Activated naive CD4-positive, alpha-beta T cell treated with anti-CD3 and anti-CD28 coated beads, Interleukin-2, amount 50 U/mL, for 24 hours (primary cell): ENCODE results near the gene GEMIN5.

Source experiments
- H3K27ac Mint-ChIP-seq: one replicate; pipeline ENCODE4 v1.8.0; 2021; ENCODE audit warnings: mild to moderate bottlenecking, mixed read lengths
- H3K27me3 Mint-ChIP-seq: one replicate; pipeline ENCODE4 v1.8.0; 2021; ENCODE audit warnings: mixed read lengths
- H3K36me3 Mint-ChIP-seq: one replicate; pipeline ENCODE4 v1.8.0; 2021; ENCODE audit warnings: mixed read lengths
- H3K4me1 Mint-ChIP-seq: one replicate; pipeline ENCODE4 v1.8.0; 2021; ENCODE audit warnings: mixed read lengths
- H3K4me3 Mint-ChIP-seq: one replicate; pipeline ENCODE4 v1.8.0; 2021; ENCODE audit warnings: mild to moderate bottlenecking, mixed read lengths
- H3K9me3 Mint-ChIP-seq: one replicate; pipeline ENCODE4 v1.8.0; 2021; ENCODE audit warnings: mixed read lengths

Gene GEMIN5

DNA sequence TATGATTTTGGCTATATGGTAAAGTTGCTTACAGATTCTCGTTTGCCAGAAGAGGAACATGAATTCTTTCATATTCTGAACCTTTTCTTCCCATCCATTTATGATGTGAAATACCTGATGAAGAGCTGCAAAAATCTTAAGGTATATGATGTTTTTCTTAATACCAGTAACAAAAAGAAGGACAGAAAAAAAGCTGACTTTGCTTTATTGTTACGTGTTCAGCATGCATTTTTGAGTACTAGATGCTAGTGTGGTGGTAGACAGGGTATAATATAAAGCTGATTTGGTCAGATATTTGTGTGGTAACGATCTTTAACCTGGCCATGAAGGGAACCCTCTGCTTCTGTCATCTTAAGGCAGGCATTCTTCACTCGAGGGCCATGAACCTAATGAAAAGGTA lies 66.3 kb downstream of the GEMIN5 start:
- H3K27ac Mint-ChIP-seq: no peak overlapping the region
- H3K4me1 Mint-ChIP-seq: peaks cover 10% of the 10 kb centered on the region
- H3K36me3 Mint-ChIP-seq: peaks cover 39% of the 10 kb centered on the region
- H3K4me3 Mint-ChIP-seq: no peak overlapping the region
- no peaks in the 10 kb centered on the region for H3K9me3 Mint-ChIP-seq
- H3K27me3 Mint-ChIP-seq: no peaks in the 10 kb centered on the region

DNA sequence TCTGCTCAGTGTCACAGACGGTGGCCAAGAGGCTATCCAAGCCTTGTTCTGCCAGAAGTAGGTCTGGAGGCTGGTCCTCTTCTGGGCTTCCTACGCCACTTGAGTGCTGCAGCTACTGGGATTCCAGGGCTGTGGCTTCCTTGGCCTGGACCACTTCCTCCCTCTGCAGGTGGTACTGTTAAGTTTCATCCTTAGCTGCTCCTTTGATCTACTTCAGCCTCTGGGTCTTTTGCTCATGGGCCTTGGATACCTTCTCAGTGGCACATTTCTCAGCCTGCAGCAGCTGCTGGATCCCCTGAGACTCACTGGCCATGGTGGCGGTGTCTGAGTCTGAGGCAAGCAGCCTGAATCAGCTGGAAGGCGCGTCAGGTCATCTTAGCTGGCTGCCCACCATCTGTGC lies 69.3 kb downstream of the GEMIN5 start:
- Mint-ChIP-seq H3K9me3 (no peaks in the 10 kb centered on the region), H3K27ac (peak overlapping the region; percentile 65), H3K4me1 (peaks cover 29% of the 10 kb centered on the region), H3K36me3 (peaks cover 27% of the 10 kb centered on the region), H3K4me3 (no peak overlapping the region), H3K27me3 (no peaks in the 10 kb centered on the region)

DNA sequence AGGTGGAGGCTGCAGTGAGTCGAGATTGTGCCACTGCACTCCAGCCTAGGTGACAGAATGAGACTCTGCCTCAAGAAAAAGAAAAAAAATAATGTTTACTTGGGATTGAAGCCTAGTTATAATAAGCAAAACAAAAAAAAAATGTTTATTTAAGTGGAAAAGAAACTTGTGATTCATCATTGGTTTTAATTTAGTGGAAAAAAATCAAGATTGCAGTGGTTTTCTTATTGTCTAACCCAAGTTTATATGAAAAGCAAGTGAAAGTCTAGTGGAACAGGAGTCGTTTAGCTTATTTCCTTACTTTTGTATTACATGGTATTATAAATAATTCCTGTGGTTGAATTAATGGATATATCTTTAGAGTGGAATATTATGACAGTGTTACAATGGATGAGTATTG lies 71.2 kb downstream of the GEMIN5 start:
- Mint-ChIP-seq H3K36me3 (peaks cover 19% of the 10 kb centered on the region), H3K9me3 (no peaks in the 10 kb centered on the region), H3K27ac (peak overlapping the region; percentile 56), H3K27me3 (no peaks in the 10 kb centered on the region), H3K4me3 (no peak overlapping the region), H3K4me1 (peaks cover 47% of the 10 kb centered on the region)

DNA sequence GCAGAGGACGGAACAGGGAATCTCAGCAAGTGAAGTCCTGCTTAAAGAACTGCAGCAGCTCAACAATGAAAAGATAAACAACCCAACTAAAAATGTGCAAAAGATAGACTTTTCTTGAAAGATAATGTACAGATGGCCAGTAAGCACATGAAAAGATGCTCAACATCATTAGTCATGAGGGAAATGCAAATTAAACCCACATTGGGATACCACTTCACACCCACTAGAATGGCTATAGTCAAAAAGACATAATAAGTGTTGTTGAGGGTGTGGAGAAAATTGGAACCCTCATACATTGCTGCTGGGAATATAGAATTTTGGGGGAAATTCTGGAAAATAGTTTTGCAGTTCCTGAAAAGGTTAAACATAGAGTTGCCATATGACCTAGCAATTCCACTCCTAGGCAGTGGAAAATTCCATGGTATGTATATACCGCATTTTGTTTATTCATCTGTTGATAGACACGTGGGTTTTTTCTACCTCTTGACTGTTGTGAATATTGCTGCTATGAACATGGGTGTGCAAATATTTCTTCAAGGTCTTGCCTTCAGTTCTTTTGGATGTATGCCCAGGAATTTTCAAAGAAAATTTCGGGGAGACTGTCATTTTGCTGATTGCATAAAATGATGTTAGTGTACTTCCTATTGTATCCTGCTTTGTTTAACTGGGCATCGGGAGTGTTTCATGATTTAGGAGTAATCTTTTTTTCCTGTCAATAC lies 72.4 kb downstream of the GEMIN5 start:
- peaks cover 58% of the 10 kb centered on the region for H3K4me1 Mint-ChIP-seq
- H3K4me3 Mint-ChIP-seq: peak overlapping the region; percentile 11
- H3K36me3 Mint-ChIP-seq: peaks cover 12% of the 10 kb centered on the region
- no peaks in the 10 kb centered on the region for H3K27me3 Mint-ChIP-seq
- peak overlapping the region; percentile 55 for H3K27ac Mint-ChIP-seq
- H3K9me3 Mint-ChIP-seq: no peaks in the 10 kb centered on the region

DNA sequence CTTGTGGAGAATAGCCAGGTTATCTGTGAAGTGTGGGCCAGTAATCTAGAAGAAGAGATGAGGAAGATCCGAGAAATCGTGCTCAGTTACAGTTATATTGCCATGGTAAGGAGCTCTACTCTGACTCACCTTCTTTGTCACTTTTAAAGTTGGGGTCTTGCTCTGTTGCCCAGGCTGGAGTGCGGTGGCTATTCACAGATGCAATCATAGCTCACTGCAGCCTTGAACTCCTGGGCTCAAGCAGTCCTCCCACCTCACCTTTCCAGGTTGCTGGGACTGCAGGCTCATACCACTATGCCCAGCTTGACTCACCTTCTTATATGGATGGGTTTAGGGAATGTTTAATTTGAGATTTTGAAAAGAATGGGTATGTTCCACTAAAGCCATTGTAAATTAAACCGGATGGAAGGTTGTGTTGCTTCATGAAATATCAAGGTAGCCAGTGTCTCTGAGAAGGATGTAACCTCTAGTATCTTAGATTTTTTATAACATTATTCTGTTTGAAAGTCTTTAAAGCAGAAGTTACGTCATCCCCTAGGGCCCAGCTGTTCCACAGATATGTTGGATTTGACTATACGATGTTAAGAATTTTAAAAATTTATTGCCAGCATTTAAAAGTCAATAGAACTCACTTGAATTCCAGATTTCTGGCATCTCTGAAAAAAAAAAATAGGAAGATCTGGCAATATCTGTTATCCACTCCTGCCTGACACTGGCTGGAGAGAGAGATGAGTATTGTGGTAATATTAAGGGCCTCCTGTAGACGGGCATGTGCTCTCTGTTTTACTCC lies 74.5 kb downstream of the GEMIN5 start:
- Mint-ChIP-seq H3K4me1 (peaks cover 68% of the 10 kb centered on the region), H3K27me3 (no peaks in the 10 kb centered on the region), H3K36me3 (peaks cover 9% of the 10 kb centered on the region), H3K27ac (peak overlapping the region; percentile 32), H3K9me3 (no peaks in the 10 kb centered on the region), H3K4me3 (no peak overlapping the region)

DNA sequence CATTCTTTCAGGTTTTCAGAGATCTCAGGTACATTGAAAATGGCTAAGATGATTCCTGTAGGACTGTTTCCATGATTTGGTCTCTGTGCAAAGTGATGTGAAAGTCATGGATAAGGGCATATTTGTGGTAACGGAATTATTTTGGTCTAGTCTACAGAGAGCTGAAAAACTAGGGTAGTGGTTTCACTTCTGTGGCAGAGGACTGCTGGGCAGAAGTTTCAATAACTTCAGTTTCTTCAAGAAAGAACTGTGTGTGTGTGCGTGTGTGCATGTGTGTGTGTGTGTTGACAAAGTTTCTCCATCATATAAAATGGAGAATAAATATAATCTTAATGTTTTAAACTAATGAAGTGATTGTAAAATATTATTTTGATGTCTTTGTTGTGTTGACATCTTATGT lies 75.2 kb downstream of the GEMIN5 start:
- peak overlapping the region; percentile 90 for H3K27ac Mint-ChIP-seq
- no peaks in the 10 kb centered on the region for H3K9me3 Mint-ChIP-seq
- H3K27me3 Mint-ChIP-seq: no peaks in the 10 kb centered on the region
- H3K4me3 Mint-ChIP-seq: peak overlapping the region; percentile 20
- H3K4me1 Mint-ChIP-seq: peaks cover 66% of the 10 kb centered on the region
- H3K36me3 Mint-ChIP-seq: peaks cover 9% of the 10 kb centered on the region

DNA sequence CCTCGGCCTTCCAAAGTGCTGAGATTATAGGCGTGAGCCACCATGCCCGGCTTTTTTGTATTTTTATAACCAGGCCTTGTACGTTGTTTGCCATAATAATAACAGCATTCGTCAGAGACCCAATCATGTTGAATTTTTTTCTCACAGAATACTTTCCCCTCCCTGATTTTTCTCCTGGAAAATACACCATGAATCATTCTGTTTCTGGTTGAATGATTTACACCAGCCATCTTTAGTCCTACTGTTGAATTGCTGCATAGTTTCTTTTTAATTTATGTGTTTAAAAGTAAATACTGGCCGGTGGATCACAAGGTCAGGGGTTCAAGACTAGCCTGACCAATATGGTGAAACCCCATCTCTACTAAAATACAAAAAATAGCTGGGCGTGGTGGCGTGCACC lies 76.1 kb downstream of the GEMIN5 start:
- no peaks in the 10 kb centered on the region for H3K9me3 Mint-ChIP-seq
- H3K27me3 Mint-ChIP-seq: no peaks in the 10 kb centered on the region
- H3K27ac Mint-ChIP-seq: peak overlapping the region; percentile 10
- H3K4me1 Mint-ChIP-seq: peaks cover 64% of the 10 kb centered on the region
- H3K36me3 Mint-ChIP-seq: peaks cover 9% of the 10 kb centered on the region
- peak overlapping the region; percentile 20 for H3K4me3 Mint-ChIP-seq

DNA sequence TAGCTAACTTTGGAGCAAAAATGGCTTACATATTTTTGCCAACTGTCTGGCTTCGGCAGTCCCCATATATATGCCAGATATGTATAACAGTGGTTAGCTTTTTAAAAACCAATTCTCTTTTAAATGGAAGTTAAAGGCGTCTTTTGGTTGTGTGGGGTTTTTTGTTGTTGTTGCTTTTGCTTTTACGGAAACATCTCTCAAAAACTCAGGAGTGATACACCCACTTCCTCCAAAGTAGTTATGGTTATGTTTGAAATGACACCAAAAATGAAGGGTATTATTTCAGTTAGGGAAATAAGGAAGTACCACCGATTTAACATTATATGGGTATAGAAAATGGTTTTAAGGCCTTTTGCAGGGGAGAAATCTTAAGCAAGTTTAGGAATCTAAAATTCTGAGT lies 77.2 kb downstream of the GEMIN5 start:
- H3K36me3 Mint-ChIP-seq: peaks cover 9% of the 10 kb centered on the region
- H3K27ac Mint-ChIP-seq: peak overlapping the region; percentile 66
- H3K9me3 Mint-ChIP-seq: no peaks in the 10 kb centered on the region
- peaks cover 61% of the 10 kb centered on the region for H3K4me1 Mint-ChIP-seq
- no peaks in the 10 kb centered on the region for H3K27me3 Mint-ChIP-seq
- peak overlapping the region; percentile 93 for H3K4me3 Mint-ChIP-seq

DNA sequence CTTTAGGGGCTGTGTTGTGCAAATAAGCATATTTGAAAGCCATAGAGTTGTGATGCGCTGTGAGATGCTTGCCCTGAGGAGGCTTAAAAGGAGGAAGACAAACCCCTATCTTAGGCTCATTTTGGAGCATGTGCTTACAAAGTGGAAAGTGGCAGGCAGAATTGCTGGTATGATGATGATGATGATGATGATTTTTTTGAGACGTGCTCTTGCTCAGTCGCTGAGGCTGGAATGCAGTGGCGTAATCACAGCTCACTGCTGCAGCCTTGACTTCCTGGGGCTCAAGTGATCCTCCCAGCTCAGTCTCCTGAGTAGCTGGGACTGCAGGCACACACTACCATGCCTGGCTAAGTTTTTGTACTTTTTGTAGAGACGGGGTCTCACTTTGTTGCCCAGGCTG lies 77.9 kb downstream of the GEMIN5 start:
- Mint-ChIP-seq H3K27me3 (no peaks in the 10 kb centered on the region), H3K9me3 (no peaks in the 10 kb centered on the region), H3K4me3 (peak overlapping the region; percentile 93), H3K4me1 (peaks cover 54% of the 10 kb centered on the region), H3K27ac (peak overlapping the region; percentile 98), H3K36me3 (peaks cover 4% of the 10 kb centered on the region)

DNA sequence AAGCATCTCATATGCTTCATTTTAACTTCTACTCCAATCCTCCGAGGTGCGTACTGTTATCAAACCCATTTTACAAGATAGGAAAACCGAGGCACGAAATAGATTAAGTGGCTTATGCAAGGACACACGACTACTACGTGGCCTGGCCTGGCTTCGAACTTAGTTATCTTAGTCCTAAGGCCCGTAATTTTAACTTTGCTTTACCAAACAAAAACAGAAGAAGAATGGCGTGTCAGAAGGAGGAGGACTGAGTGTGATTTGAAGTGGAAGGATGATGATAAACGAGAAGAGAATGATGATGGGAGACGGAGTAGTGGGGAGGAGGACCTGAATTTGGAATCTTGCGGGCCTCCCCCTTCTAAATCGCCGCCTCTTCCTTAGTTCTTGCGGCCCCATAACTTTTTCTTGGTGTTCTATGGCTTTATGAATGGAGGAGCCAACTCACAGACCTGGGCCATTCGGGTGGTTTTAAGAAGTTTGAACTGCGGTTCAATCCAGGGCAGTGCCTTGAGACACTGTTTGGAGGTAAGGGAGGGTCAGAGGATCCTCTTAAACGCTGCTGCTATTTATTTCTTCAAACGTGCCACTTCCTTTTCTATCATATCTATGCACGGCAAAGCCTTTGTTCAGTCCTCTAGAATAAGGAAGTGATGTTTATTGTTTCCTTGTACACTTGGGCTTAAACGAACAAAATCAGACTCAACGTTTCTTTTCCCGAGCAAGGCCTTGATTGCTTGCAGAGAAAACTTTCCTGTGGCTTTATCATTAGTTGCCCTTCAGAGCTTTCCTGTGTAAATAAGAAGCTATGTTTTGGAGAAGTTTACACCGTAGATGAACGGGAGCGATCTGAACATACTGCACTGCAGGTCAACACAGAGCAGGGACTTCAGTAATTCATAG lies 78.8 kb downstream of the GEMIN5 start:
- peaks cover 49% of the 10 kb centered on the region for H3K4me1 Mint-ChIP-seq
- H3K27me3 Mint-ChIP-seq: no peaks in the 10 kb centered on the region
- no peaks in the 10 kb centered on the region for H3K9me3 Mint-ChIP-seq
- peak overlapping the region; percentile 93 for H3K4me3 Mint-ChIP-seq
- peak overlapping the region; percentile 98 for H3K27ac Mint-ChIP-seq
- no peaks in the 10 kb centered on the region for H3K36me3 Mint-ChIP-seq

DNA sequence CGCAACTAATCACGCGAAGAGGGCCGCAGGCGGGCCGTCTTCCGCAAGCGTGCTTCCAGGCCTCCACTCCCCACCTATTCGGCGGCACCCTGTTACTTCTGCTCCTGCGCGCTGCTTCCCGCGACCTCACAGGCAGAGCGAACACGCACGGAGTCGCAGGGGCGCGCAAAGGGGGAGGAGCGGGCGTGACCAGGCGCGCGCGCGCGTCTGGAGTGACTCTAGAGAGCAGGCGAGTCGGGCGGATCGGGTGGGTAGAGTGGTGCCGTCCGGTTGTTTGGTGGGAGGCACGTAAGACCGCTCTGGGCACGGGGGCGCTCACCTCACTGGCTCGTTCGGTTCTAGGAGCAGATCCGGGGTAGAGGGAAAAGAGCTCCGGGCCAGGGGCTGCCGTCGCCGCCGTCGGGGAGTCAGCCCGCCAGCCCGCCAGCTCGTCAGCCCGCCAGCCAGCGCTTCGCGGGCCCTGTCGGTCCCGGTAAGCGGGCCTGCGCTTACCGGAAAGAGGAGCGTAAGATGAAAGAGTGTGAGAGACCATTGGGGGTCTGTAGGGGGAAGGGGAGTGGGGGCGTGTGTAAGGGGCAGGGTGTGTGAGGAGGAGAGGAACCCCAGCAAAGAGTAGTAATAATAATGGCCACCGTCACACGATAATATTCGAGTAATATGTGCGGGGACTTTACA lies 79.6 kb downstream of the GEMIN5 start, which contains the start of gene CNOT8:
TSS of gene CNOT8 (plus strand) at position 331 of the 675 bp plus-strand sequence. CDS start 4,652 bp downstream, outside the sequence.
- peaks cover 3% of the 10 kb centered on the region for H3K36me3 Mint-ChIP-seq
- H3K4me3 Mint-ChIP-seq: peak within 1 kb of the TSS; percentile 93
- peaks cover 44% of the 10 kb centered on the region for H3K4me1 Mint-ChIP-seq
- H3K9me3 Mint-ChIP-seq: no peaks in the 10 kb centered on the region
- peak within 1 kb of the TSS; percentile 98 for H3K27ac Mint-ChIP-seq
- H3K27me3 Mint-ChIP-seq: no peaks in the 10 kb centered on the region

DNA sequence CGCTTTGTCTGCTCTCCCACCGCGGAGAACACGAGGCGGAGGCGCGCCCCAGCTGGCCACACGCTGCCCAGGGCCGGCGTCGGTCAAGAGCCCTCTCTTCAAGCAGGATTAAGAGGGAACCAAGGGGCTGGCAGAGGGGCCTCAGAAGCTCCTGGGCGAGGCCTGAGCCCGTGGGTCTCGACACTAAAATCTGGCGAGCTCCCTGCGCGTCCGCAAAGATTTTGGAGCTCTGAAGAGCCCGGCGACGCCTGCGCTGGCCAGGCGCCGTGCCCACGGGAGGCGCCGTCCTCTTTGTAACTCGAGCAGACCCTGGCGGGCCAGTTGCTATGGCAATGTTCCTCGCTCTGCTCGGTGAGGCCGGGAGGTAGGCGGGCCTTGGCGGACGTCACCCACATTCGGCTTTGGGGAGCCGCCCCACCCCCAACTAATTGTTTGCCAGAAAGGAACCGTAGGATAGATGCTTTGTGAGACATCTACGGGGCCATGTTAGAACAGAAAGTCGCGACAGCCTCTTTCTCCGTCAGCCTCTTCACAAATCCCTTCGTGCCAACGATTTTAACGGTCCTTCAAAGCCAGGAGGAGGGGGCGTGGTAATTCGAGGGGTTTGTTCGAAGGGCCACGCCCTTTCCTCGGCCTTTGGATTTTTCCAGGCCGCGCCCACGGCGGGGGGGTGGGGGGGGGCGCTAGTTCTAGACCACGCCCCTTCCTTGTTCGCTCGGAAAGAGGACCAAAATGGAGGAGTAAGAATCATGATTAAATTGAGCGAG lies 80.3 kb downstream of the GEMIN5 start:
- H3K9me3 Mint-ChIP-seq: no peaks in the 10 kb centered on the region
- peaks cover 3% of the 10 kb centered on the region for H3K36me3 Mint-ChIP-seq
- H3K4me3 Mint-ChIP-seq: peak overlapping the region; percentile 93
- H3K4me1 Mint-ChIP-seq: peaks cover 37% of the 10 kb centered on the region
- peak overlapping the region; percentile 98 for H3K27ac Mint-ChIP-seq
- no peaks in the 10 kb centered on the region for H3K27me3 Mint-ChIP-seq

DNA sequence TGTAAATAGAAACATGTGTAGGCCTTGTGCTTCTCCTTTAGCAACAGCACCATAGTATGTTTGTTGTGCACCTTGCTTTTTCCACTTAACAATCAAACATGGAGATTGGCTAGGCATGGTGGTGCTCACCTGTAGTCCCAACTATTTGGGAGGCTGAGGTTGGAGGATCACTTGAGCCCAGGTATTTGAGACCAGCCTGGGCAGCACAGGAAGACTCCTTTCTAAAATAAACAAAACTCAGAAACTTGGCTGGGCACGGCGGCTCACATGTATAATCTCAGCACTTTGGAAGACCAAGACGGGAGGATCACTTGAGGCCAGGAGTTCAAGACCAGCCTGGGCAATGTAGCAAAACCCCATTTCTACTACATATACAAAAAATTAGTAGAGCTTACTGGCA lies 86.7 kb downstream of the GEMIN5 start:
- H3K4me1 Mint-ChIP-seq: peaks cover 7% of the 10 kb centered on the region
- no peaks in the 10 kb centered on the region for H3K27me3 Mint-ChIP-seq
- no peak overlapping the region for H3K4me3 Mint-ChIP-seq
- peaks cover 3% of the 10 kb centered on the region for H3K36me3 Mint-ChIP-seq
- H3K27ac Mint-ChIP-seq: no peak overlapping the region
- H3K9me3 Mint-ChIP-seq: no peaks in the 10 kb centered on the region

DNA sequence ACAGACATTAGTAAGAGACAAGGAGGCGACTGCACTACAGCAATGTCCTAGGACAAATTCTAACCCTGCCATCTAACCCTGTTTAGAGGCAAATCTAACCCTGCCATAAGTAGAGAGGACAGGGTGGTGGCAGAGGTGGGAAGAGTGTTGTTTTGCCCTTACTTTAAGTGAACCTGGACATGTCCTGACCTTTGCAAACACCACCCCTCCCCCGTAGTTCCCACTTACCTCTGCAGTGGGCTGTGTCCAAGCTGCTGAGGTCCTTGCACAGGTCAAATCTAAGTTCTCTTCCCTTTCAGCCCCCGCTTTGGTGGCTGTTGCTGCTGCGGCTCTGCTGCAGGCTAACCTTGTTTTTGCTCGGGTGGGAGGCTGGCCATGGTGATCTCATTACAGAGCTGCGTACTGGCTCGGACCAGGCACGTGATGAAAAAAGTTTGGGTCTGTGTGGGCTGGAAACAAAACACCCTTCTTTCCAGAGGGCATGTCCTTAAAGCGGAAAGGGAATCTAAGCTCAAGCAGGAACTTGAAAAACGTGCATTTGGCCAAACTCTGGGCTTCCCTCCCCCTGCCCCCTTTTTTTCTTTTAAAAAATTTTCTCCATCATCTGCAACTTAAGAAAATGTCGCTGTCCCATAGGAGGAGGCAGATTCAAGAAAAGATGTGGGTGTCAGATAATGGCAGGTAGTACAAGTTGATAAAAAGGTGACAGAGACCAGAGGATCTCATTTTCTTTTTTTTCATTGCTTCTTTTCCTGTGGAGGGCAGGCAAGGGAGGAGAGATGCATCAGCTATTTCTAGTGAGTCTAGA lies 87.6 kb downstream of the GEMIN5 start, which contains the start of gene FAXDC2:
TSS of gene FAXDC2 (minus strand) at position 349 of the 808 bp plus-strand sequence. CDS start 12,425 bp downstream, outside the sequence.
- Mint-ChIP-seq H3K27me3 (no peaks in the 10 kb centered on the region), H3K27ac (no peak within 1 kb of the TSS), H3K4me3 (no peak within 1 kb of the TSS), H3K4me1 (peaks cover 7% of the 10 kb centered on the region), H3K36me3 (peaks cover 3% of the 10 kb centered on the region), H3K9me3 (no peaks in the 10 kb centered on the region)
